Measurements from ENCODE around the gene CHRNG.

GRCh38 chr2:232586943-232587505 lies 47.5 kb downstream of the CHRNG start:
- TF ChIP-seq MXI1 (conservative IDR thresholded peaks at IDR 0.05; ENCODE audit: poor library complexity, severe bottlenecking) = no peak
- no peak for TF ChIP-seq CTCF (IDR thresholded peaks at IDR 0.05; ENCODE audit: poor library complexity, severe bottlenecking)

Data from neural cell (in vitro differentiated cells).